GM19023 (cell line): Measurements from ENCODE around the gene KIAA1210.

Experiments
- ATAC-seq: cut with Tn5 transposase; IDR thresholded peaks from one replicate; pipeline ENCODE4 v1.9.1; 2021; ENCODE audit warnings: mild to moderate bottlenecking, moderate library complexity; ENCODE audit not compliant: unreplicated experiment

KIAA1210 gene

DNA sequence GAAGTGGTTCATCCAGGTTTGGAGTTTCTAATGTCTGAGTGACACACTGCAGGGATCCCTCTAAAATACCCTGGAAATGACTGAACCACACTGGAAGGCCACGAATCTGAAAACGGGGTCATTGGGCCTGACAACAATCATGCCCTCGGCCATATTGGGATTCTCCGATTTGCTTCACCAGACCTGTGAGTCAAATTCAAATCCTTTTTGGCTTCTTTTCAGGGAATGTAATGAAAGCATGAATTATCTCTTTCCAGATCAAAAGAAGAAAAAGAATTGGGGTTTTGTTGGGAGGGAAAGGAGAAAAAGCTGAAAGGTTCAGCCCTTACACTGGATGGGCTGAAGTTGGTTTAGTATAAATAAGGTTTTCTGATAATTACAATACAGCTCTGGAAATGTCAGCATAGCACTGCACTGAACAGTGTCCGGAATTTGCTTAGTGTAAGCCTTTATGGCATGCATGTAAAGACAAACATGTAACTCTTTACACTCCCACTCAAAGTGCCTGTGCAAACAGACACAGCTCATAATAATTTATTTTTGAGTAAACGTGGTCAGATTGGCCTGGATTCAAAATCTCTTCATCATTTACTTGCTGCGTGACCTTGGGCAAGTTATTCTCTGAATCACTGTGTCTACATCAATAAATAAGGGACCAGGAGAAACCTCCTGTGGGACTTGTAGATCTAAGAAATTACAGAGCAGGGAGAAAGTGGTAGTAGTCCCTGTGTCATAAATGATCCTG is 33.4 kb downstream of the KIAA1210 start:
- ATAC-seq, result no peak

DNA sequence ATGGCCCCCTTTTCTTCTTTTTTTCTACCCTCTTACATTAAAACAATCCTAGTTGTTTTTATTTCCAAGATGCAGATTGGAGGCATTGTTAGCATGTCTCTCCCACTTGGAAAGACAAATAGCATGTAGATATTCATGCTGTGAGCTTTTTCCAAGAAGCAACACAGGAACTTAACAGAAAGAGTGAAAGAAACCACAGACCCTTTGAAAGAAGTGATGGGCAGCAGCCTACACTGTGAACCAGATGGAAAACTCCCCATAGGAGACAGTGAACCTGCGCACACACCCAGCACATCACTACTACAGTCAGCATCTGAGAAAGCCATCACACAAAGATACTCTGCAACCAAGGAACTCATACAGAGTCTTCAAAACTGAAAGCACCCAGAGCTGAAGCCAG is 37.0 kb downstream of the KIAA1210 start:
- no peak for ATAC-seq

DNA sequence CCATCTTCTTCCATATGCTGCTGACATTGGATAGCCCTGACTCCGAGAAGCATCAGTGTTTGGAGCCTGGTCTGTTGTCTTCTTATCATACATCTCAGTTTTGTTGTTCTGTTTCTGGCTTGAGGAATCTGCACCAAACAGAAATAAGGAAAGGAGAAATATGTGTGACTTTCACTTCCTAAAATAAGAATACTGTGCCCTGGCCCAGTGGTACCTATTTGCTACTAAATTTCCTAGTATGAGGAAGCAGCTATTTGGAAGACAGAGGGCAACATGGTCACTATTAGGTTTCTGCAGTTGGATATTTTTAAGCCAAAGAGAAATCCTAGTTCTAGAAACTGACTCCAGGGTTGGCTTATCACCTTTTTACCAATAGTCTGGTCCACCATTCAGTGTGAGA is 38.0 kb downstream of the KIAA1210 start:
- no peak for ATAC-seq

DNA sequence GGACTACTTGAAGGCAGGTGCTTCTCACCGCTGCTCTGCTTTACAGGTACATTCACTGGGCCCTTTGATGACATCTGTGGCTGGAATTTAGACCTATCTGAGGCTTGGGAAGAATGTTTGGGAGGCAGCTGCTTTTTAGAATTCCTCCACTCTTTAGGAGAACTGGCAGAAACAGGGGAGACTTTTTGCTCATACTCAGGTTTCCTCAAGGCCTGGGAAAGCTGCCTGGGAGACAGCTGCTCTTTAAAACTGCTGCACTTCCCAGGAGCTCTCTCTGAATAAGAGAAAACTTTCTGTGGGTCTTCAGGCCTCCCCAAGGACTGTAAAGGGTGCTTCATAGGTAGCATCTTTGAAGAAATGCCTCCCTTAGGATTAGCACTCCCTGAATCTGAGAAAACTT is 40.5 kb downstream of the KIAA1210 start:
- ATAC-seq, result no peak

DNA sequence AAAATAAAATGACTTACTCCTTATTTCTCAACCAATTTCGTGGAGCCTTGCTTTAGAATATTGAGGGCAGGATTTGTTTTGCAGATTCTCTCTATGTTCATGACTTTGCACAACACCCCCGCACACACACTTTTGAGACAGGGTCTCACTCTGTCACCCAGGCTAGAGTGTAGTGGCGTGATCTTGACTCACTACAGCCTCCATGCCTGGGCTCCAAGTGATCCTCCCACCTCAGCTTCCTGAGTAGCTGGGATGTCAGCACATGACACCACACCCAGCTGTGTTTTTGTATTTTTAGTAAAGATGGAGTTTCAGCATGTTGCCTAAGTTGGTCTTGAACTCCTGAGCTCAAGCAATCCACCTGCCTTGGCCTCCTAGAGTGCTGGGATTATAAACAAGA is 42.8 kb downstream of the KIAA1210 start:
- ATAC-seq, result no peak

DNA sequence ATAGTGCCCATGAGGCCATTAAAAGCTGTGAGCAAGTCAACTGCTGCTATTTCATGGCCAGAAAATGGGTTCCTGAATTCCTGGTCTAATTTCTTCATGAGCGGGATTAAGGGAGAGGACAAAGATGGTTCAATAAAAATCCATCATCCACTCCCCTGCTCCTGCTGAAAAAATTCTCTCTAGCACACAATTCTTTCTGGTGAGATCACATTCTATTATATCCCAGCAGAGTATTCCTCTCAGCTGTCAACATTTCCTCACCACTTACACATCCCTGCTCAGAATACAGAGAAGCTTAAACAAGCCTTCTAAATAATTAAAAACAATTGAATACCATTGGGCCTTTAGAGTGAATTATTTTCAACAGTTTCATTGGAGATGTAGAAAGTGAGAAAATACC is 45.3 kb downstream of the KIAA1210 start:
- ATAC-seq, result no peak

DNA sequence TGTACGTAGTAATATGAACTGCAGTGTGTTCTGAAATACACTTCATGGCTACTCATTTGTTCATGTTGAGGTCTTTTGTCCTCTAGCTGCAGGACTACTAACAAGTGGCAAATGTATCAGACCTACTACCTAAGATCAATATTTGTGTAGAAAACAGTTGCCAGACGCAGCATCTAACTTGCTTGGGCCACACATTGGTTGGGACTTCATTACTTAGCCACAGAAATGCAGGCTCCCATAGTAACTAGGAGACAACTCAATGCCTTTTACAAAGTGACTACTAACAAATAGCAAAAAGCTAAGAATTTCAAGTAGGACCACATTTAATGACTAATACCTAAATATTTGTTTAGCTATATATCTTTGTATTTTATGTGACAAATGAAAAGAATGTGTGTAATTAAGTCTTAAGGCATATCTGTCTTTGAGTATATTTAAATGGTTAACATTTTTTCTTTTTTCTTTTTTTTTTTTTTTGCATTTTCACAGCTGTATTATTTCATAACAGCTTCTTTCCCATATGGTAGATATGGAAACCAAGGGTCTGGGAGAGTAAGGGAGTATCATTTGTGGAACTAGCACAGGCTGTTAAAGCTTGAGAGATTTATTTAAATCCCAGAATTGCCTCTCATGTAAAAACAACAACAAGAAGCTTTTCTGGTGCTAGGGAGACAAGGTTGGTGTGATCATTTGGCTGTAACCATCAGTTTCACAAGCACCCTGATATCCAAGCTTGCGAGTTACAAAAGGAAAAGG is 52.2 kb downstream of the KIAA1210 start:
- no peak for ATAC-seq

DNA sequence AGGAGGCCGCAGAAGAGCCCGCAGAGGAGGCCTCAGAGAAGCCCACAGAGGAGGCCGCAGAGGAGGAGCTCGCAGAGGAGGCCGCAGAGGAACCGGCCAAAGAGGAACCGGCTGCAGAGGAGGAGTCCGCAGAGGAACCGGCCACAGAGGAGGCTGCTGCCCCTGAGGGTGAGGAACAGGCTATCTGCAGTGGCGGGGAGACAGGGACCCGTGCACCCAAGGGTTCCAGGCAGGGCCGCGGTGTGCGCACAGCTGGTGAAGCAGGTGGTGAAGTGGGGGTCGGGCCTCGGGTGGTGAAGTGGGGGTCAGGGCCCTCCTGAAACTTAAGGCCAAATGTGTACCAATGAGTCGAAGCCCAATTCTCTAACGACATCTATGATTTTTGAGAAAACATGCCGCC is 53.7 kb downstream of the KIAA1210 start:
- ATAC-seq, result no peak

DNA sequence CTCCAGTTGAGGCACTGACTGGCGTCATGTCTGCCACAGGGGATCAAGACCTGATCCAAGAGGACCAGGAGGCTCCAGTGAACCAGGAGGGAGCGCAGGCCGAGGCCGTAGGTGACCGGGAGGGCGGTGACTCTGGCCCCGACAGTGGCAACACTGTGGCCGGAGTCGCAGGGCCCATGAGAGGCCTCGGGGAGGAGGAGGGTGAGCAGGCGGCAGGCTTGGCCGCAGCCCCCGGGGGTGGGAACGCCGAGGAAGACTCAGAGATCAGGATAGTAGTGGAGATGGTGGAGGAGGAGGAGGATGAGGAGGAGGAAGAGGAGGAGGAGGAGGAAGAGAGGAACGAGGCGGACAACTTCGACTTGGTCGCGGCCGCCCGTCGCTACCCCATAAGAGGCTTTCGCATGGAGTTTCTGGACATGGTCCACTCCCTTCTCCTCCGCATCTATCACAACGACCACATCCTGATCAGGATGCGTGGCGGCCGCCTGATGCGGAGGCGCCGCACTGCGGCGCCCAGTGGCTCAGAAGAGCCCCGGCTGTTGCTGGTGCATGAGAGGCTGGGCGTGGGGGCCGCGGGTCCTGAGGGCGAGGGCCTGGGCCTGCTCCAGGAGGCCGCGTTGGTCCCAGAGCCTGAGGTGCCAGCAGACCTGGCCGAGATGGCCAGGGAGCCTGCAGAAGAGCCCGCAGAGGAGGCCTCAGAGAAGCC is 54.3 kb downstream of the KIAA1210 start:
- ATAC-seq, result no peak

DNA sequence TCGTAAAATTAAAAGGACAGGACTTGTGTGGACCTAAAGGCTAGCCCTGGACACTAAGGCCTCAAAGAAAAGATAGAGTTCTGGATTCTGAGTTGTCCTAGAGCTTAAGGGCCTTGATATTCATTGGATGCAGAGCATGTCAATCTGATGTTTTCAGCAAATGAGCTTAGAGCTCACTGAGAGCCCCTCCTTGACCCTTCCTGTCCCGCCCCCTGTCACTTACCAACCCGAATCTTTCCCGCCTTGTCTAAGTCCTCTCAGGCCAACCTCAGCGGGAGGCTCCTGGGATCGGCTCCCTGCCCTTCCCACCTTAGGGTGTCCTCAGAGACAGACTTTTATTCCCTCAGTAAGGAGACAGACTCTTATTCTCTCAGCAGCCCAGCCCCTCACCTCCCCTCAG is 54.9 kb downstream of the KIAA1210 start, which contains the start of gene CT47C1:
TSS of gene CT47C1 (plus strand) at position 250 of the 400 bp plus-strand sequence. CDS start 233 bp downstream, outside the sequence.
- no peak for ATAC-seq

DNA sequence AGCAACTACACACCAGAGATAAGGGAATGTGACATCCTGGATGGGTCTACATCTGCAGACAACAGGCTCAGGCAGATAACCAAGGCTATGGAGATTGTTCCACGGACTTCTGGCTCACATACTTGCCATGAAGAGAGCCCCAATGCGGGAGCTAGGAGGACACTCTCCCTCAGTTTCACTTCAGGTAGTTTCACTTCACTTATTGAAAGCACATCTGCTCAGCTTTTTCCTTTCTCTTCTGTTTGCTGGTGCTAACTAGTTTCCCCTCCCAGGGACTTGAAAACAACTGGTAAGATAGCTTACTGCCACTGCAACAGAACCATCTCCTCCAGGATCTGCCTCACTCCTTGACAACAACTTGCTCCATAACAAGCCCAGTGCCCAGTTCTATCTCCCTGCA is 56.2 kb downstream of the KIAA1210 start:
- no peak for ATAC-seq

DNA sequence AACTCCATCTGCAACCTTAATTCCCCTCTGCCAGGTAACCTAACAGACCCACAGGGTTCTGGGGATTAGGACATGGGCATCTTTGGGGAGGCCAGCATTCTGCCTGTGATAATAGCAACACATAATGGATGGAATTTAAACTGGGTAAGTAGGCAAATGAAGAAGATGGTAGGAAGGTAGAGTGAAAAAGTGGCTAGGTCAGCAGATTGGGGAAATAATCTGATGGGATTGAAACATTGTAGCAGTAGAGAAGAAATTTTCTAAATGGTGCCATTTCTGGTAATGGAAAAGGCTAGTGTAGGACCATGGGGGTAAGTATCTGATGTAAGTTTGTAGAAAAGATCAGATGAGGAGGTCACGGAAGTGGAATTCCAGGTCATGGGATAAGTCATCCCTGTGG is 57.9 kb downstream of the KIAA1210 start:
- ATAC-seq, result no peak

DNA sequence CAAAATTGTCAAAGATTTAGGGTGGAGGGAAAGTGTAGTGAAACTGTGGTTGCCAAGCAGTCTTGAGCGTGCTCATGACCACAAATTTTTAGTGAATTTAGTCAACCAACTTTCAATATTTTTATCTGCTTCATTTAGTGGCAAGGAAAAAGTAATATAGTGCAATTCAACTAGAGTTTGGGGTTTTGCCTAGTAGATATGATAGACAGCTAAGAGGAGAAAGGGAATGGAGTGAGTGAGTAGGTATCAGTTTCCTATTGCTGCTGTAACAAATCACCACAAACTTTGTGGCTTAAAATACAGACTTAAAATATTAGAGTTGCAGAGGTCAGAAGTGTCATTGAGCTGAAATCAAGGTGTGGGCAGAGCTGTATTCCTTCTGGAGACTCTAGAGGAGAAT is 58.5 kb downstream of the KIAA1210 start:
- no peak for ATAC-seq

DNA sequence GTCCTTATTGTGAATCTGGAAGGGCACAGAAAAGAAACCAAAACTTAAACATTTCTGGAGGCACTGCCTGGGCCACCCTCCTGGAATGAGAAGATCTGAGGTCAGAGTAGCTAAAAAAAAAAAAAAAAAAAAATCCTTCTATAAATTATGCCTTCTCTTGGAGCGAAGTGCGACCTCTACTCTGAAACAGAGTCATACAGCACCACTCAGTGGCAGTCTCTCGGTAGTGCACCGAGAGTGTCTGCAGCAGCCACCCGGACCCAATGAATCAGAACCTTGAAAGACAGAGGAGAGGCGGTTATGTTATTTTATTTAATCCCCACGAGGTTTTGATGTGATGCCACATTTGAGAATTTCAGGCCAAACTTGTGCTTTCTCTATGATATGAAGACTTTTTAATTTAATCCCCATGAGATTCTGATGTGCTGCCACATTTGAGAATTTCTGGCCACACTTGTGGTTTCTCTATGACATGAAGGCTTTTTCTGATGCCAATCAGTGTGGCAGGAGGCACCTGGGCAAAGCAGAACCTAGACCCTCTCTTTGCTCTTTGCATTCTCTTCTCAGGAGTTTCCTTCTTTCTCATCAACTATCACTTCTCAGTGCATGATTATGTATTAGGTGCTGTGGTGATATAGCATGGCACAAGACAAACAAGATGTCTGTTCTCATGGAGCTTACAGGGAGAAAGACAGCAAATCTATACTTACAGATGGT is 60.4 kb downstream of the KIAA1210 start:
- no peak for ATAC-seq

DNA sequence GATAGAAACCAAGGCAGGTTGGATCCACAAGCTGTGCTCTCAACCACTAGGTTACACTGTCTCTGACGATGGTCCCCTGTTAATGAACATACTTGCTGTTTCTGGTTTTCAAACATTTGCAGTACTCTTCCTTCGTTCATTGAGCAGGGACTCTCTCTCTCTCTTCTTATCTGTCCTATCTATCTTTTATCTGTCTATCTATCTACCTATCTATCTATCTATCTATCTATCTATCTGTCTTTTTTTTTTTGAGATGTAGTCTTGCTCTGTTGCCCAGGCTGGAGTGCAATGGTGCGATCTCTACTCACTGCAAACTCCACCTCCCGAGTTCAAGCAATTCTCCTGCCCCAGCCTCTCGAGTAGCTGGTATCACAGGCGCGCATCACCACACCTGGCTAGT is 64.2 kb downstream of the KIAA1210 start:
- no peak for ATAC-seq

DNA sequence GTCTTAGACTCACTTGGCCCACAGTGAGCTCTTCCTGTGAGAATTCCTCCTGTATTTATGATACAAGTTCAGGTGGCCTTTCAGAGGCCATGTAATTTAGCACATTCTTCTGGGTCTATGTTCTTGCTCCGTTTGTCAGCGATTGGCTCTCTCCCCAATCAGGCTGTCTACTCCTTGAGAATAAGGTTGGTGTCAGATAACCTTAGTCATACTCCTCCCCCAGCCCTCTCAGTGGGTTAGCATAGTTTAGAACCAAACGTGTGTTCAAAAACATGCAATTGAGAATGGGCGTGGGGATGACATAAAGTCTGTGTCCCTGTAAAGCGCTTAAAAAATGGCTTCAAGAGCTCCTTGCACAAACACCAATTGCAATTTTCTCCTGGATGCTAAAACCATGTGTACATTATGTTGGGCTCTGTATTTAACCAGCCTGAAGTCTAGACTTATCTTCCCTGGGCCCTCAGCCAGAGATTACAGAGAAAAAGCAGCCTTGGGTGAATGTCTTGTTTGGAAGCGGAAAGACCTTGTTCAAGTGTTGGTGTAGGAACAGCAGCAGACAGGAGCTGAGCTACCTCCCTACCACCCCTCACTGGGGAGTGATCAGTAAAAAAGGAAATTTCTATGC is 64.8 kb downstream of the KIAA1210 start:
- no peak for ATAC-seq

DNA sequence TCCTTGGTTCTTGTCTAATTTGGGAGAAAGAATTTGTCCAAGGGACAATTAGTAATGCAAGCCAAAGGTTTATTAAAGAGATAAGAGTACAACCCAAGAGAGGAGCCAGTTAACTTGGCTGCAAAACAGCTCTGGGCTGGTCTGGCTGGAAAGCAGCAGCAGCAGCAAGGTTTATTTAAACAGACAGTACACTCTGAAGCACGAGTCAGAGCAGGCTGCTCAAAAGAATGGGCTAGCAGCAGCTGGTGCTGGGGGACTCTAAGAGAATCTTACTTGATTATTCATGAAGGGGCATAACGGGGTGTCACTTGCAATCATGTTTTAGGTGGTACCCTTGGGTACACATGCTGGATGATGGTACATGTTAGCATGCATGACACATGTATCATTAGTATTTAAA is 71.9 kb downstream of the KIAA1210 start:
- ATAC-seq, result no peak

DNA sequence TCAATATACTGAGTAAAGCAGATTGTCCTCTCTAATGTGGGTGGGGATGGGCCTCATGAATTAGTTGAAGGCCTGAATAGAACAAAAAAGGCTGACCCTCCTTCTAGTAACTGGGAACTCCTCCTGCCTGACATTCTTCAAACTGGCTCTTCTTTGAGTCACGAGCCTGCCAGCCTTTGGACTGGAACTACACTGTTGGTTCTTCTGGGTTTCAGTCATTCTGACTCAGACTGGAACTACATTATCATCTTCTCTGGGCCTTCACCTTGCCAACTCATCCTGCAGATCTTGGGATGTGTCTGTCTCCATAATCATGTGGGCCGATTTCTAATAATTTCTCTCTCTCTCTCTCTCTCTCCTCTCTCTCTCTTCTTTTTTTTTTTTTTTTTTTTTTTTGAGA is 81.7 kb downstream of the KIAA1210 start:
- no peak for ATAC-seq

DNA sequence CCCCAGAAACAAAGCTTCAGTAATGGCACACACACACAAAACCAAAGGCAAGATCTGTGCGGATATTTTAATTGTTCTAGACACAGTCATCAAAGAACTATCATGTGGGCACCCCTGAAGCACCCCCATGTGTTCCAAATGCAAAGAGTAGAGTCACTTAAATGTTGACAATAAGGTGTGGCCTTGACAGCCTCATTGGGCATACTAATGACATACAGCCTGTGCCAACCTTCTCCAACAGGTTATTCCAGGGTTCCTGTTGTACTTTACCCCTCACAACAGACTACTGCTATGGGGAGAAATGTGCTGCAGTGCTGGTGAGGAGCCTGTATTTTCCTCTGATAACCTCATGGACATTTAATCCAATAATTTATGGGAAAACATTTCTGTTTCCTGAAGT is 84.6 kb downstream of the KIAA1210 start:
- ATAC-seq, result no peak

DNA sequence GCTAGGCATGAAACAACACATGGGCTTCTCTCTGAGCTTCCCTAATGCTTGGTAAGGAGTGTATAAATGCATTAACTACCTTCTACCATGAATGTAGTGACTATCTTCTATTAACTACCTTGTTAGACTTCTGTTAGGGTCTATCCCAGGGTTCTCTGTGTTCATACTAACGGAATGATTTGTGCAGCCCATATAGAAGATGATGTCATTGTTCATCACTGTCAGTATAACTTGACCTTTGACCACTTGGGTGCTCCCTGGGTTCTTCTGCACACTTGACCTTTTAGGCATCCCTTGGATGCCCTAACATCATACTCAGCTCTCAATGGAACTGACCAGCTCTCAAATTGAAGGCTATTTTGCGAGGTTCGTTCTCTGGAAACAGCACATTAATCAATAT is 85.6 kb downstream of the KIAA1210 start:
- no peak for ATAC-seq

DNA sequence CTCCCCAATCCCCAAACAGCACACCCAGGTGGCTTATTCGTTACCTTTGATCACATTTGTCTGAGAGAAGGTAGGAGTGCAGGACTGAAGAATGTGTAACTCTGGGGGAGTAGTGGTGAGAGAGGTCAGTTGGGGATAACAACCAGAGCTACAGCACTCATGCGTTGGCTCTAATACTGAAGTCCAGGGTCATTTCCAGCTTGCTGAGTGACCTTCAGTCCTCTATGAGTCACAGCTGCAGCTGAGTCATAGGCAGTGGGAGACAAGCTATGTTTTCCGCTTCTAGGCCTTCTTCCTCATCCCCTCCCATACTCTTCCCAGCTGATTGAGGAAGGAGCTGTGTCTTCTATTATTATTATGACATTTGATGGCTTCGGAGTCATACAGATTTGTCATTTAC is 86.4 kb downstream of the KIAA1210 start:
- no peak for ATAC-seq
